OCI-LY1 (cell line): Measurements from ENCODE around the gene S100A7.

ENCODE experiments used
- EZH2 ChIP-seq: fragments of 200-600 bp; sonication (generic), shearing (Covaris generic); IDR thresholded peaks from 2 replicates; pipeline ENCODE4 v1.8.0; 2017; ENCODE audit warnings: borderline replicate concordance, mixed run types, mild to moderate bottlenecking, antibody characterized with exemption, low read length, moderate library complexity, mixed read lengths
- TF ChIP-seq, protein P1 (sequence below): fragments of 200-600 bp; sonication (generic), shearing (Covaris generic); IDR thresholded peaks from 2 replicates; pipeline ENCODE4 v1.5.1; 2017; ENCODE audit warnings: mild to moderate bottlenecking, antibody characterized with exemption, low read length, moderate library complexity, mixed read lengths

DNA sequence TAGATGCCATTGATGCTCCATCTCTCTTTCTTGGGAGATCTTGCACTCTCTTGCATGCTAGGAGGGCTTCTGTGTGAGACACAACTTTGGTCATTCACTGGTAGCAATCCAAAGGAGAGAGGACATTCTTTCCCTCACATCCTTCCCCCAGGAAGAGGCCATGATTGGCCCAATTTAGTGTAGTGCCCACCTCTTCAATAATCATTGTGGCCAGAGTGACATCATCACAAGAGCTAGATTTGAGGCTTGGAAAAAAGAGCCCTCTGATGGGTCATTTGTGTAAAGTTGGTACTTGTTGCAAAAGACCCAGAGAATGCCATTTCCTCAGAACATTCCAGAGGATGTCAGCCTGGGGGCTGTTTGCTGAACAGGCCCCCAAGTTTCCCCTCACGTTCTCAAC, 45.1 kb upstream of the S100A7 start:
- TF ChIP-seq, protein P1, sequence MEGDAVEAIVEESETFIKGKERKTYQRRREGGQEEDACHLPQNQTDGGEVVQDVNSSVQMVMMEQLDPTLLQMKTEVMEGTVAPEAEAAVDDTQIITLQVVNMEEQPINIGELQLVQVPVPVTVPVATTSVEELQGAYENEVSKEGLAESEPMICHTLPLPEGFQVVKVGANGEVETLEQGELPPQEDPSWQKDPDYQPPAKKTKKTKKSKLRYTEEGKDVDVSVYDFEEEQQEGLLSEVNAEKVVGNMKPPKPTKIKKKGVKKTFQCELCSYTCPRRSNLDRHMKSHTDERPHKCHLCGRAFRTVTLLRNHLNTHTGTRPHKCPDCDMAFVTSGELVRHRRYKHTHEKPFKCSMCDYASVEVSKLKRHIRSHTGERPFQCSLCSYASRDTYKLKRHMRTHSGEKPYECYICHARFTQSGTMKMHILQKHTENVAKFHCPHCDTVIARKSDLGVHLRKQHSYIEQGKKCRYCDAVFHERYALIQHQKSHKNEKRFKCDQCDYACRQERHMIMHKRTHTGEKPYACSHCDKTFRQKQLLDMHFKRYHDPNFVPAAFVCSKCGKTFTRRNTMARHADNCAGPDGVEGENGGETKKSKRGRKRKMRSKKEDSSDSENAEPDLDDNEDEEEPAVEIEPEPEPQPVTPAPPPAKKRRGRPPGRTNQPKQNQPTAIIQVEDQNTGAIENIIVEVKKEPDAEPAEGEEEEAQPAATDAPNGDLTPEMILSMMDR = no peak
- TF ChIP-seq EZH2 = no peak
